ENCODE results near the gene GPSM1. TPM values are rescaled to one million over a fixed set of nuclear protein-coding genes. Genes with fewer than 3 reads are reported as not detected.

The GPSM1 gene
- total and polyA plus RNA-seq, 2 donors (not counting 1 experiment from before 2014, with no cell fraction given): 2.4 to 6.3 TPM

- Histone ChIP-seq H2AFZ (ENCODE audit: insufficient read depth, low read depth, low read length, poor library complexity, severe bottlenecking) (no peak overlapping the region), H3K27me3 (replicated peaks in 1 of 4; ENCODE audit: control extremely low read depth in 1 of 4, control insufficient read depth in 3 of 4, insufficient read depth in 4 of 4, low read length in 3 of 4) (no peaks in the 10 kb centered on the region), H3K4me1 (ENCODE audit: control insufficient read depth in 2 of 2, insufficient read depth in 2 of 2, low read length in 2 of 2) (no peaks in the 10 kb centered on the region), H3K36me3 (replicated peaks in 1 of 2; ENCODE audit: control extremely low read depth in 1 of 2, control insufficient read depth in 1 of 2, extremely low read depth in 1 of 2, insufficient read depth in 2 of 2, low read length in 1 of 2) (no peaks in the 10 kb centered on the region), H3K27ac (ENCODE audit: low read length in 2 of 2) (no peak overlapping the region), H3K79me2 (ENCODE audit: control insufficient read depth, insufficient read depth, low read length) (peaks cover under 1% of the 10 kb centered on the region), H3K4me2 (replicated peaks; ENCODE audit: low read depth, low read length, poor library complexity, severe bottlenecking) (no peak overlapping the region), H3K9me3 (ENCODE audit: control extremely low read depth in 1 of 3, control insufficient read depth in 2 of 3, insufficient read depth in 1 of 3, low read length in 2 of 3) (no peaks in the 10 kb centered on the region), H3K4me3 (ENCODE audit: control extremely low read depth in 1 of 5, extremely low read depth in 1 of 5, insufficient read depth in 1 of 5, low read depth in 2 of 5, low read length in 4 of 5) (no peak overlapping the region), H3K9ac (ENCODE audit: low read length) (no peak overlapping the region), H4K20me1 (ENCODE audit: control insufficient read depth, insufficient read depth, low read length, poor library complexity, severe bottlenecking) (no peaks in the 10 kb centered on the region)
- ChIA-PET CTCF (interaction anchor here (1.9 kb wide), 1 partner anchor 27 kb away, joined by 4 read pairs; the partner anchor contains the start of gene DNLZ), POLR2A (interaction anchor here (0.5 kb wide), 1 partner anchor 10 kb away, joined by 3 read pairs; no protein-coding TSS in a partner anchor)
- H3K27me3 Mint-ChIP-seq: no peaks in the 10 kb centered on the region
- no peak overlapping the region for H3K4me3 Mint-ChIP-seq
- peaks cover 3% of the 10 kb centered on the region for H3K4me1 Mint-ChIP-seq
- H3K27ac Mint-ChIP-seq: no peak overlapping the region
- 95% methylated on average over 23 of the region's 23 CpGs for WGBS (ENCODE audit: insufficient coverage)
- intact Hi-C loops (cut with micrococcal nuclease): no loop called here
- no peaks in the 10 kb centered on the region for H3K9me3 Mint-ChIP-seq (ENCODE audit: insufficient read depth)
- no peak for TF ChIP-seq EZH2 (IDR thresholded peaks at IDR 0.05; ENCODE audit: borderline replicate concordance, insufficient read depth, low read depth, low read length, poor library complexity, severe bottlenecking)
- no peak for TF ChIP-seq CTCF (IDR thresholded peaks at IDR 0.05)
- DNase-seq (no peak), ATAC-seq (ENCODE audit: low read depth) (no peak)
Observed at GRCh38 chr9:136336881-136337280, 9.5 kb downstream of the GPSM1 start.

GRCh38 chr9:136337416-136338395 lies 10.4 kb downstream of the GPSM1 start:
- ATAC-seq (ENCODE audit: low read depth) (no peak), DNase-seq (no peak)
- Histone ChIP-seq H3K4me2 (replicated peaks; ENCODE audit: low read depth, low read length, poor library complexity, severe bottlenecking) (no peak overlapping the region), H3K9ac (ENCODE audit: low read length) (no peak overlapping the region), H3K27ac (ENCODE audit: low read length in 2 of 2) (no peak overlapping the region), H3K9me3 (ENCODE audit: control extremely low read depth in 1 of 3, control insufficient read depth in 2 of 3, insufficient read depth in 1 of 3, low read length in 2 of 3) (no peaks in the 10 kb centered on the region), H4K20me1 (ENCODE audit: control insufficient read depth, insufficient read depth, low read length, poor library complexity, severe bottlenecking) (no peaks in the 10 kb centered on the region), H3K36me3 (replicated peaks in 1 of 2; ENCODE audit: control extremely low read depth in 1 of 2, control insufficient read depth in 1 of 2, extremely low read depth in 1 of 2, insufficient read depth in 2 of 2, low read length in 1 of 2) (no peaks in the 10 kb centered on the region), H3K4me3 (ENCODE audit: control extremely low read depth in 1 of 5, extremely low read depth in 1 of 5, insufficient read depth in 1 of 5, low read depth in 2 of 5, low read length in 4 of 5) (no peak overlapping the region), H3K79me2 (ENCODE audit: control insufficient read depth, insufficient read depth, low read length) (no peaks in the 10 kb centered on the region), H3K4me1 (ENCODE audit: control insufficient read depth in 2 of 2, insufficient read depth in 2 of 2, low read length in 2 of 2) (peaks cover 2% of the 10 kb centered on the region in 2 donors), H2AFZ (ENCODE audit: insufficient read depth, low read depth, low read length, poor library complexity, severe bottlenecking) (no peak overlapping the region), H3K27me3 (replicated peaks in 1 of 4; ENCODE audit: control extremely low read depth in 1 of 4, control insufficient read depth in 3 of 4, insufficient read depth in 4 of 4, low read length in 3 of 4) (no peaks in the 10 kb centered on the region)
- no peak overlapping the region for H3K4me3 Mint-ChIP-seq
- intact Hi-C loops (cut with micrococcal nuclease): loop anchor here (2.0 kb wide), 1 partner anchor 293 kb away; no protein-coding TSS in a partner anchor
- TF ChIP-seq CTCF (IDR thresholded peaks at IDR 0.05) (no peak), EZH2 (IDR thresholded peaks at IDR 0.05; ENCODE audit: borderline replicate concordance, insufficient read depth, low read depth, low read length, poor library complexity, severe bottlenecking) (no peak)
- ChIA-PET CTCF (interaction anchor here (1.9 kb wide), 1 partner anchor 26 kb away, joined by 4 read pairs; the partner anchor contains the start of gene DNLZ), POLR2A (interaction anchor here (0.5 kb wide), 1 partner anchor 11 kb away, joined by 3 read pairs; no protein-coding TSS in a partner anchor)
- H3K27ac Mint-ChIP-seq: no peak overlapping the region
- H3K27me3 Mint-ChIP-seq: no peaks in the 10 kb centered on the region
- WGBS (ENCODE audit: insufficient coverage): 86% methylated on average over 39 of the region's 43 CpGs
- no peaks in the 10 kb centered on the region for H3K9me3 Mint-ChIP-seq (ENCODE audit: insufficient read depth)
- H3K4me1 Mint-ChIP-seq: peaks cover 5% of the 10 kb centered on the region

Measured in B cell (primary cell).